Measurements from ENCODE around the gene ATF2.

- TF ChIP-seq, protein P1, sequence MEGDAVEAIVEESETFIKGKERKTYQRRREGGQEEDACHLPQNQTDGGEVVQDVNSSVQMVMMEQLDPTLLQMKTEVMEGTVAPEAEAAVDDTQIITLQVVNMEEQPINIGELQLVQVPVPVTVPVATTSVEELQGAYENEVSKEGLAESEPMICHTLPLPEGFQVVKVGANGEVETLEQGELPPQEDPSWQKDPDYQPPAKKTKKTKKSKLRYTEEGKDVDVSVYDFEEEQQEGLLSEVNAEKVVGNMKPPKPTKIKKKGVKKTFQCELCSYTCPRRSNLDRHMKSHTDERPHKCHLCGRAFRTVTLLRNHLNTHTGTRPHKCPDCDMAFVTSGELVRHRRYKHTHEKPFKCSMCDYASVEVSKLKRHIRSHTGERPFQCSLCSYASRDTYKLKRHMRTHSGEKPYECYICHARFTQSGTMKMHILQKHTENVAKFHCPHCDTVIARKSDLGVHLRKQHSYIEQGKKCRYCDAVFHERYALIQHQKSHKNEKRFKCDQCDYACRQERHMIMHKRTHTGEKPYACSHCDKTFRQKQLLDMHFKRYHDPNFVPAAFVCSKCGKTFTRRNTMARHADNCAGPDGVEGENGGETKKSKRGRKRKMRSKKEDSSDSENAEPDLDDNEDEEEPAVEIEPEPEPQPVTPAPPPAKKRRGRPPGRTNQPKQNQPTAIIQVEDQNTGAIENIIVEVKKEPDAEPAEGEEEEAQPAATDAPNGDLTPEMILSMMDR (IDR thresholded peaks at IDR 0.05; ENCODE audit: poor library complexity): no peak
- no peak for TF ChIP-seq EZH2 (IDR thresholded peaks at IDR 0.05; ENCODE audit: borderline replicate concordance)
Observed at GRCh38 chr2:175205523-175205922, 37.5 kb upstream of the ATF2 start.
